Stimulated activated CD4-positive, alpha-beta T cell treated with anti-CD3 and anti-CD28 coated beads, TNF-alpha, amount 100 ng/mL, for 4 hours (primary cell): ENCODE data around the gene CYB5B.

Experiments
- DNase-seq, 3 experiments: peaks; one replicate each; pipeline ENCODE4 v3.0.0-alpha.2; 2020; ENCODE audit warnings: low read depth in 3 of 3

The CYB5B gene

GRCh38 chr16:69444873-69445517 is 20.6 kb downstream of the CYB5B start:
- DNase-seq, result no peak

- DNase-seq, result no peak
Measured at GRCh38 chr16:69448470-69449193, 24.2 kb downstream of the CYB5B start.

GRCh38 chr16:69451166-69451565 is 26.7 kb downstream of the CYB5B start:
- no peak for DNase-seq

- DNase-seq, result no peak
Measured at GRCh38 chr16:69453936-69454335, 29.5 kb downstream of the CYB5B start.

- DNase-seq, result no peak
Measured at GRCh38 chr16:69463876-69464275, 39.5 kb downstream of the CYB5B start.

- DNase-seq, result no peak
Measured at GRCh38 chr16:69465083-69465721, 40.8 kb downstream of the CYB5B start.

GRCh38 chr16:69465881-69466280 is 41.5 kb downstream of the CYB5B start:
- no peak for DNase-seq

- no peak for DNase-seq
Measured at GRCh38 chr16:69466547-69466946, 42.1 kb downstream of the CYB5B start.

GRCh38 chr16:69467080-69467479 is 42.7 kb downstream of the CYB5B start:
- DNase-seq, result no peak

GRCh38 chr16:69467531-69468204 is 43.2 kb downstream of the CYB5B start:
- DNase-seq, result no peak

- DNase-seq, result no peak
Measured at GRCh38 chr16:69469807-69470561, 45.6 kb downstream of the CYB5B start.

GRCh38 chr16:69471121-69471520 is 46.7 kb downstream of the CYB5B start:
- no peak for DNase-seq

- no peak for DNase-seq
Measured at GRCh38 chr16:69474408-69474807, 50.0 kb downstream of the CYB5B start.

GRCh38 chr16:69476920-69477443 is 52.6 kb downstream of the CYB5B start:
- no peak for DNase-seq

- DNase-seq, result no peak
Measured at GRCh38 chr16:69477546-69477945, 53.1 kb downstream of the CYB5B start.

GRCh38 chr16:69478685-69479084 is 54.3 kb downstream of the CYB5B start:
- DNase-seq, result no peak

GRCh38 chr16:69479775-69480174 is 55.4 kb downstream of the CYB5B start:
- DNase-seq, result no peak

- no peak for DNase-seq
Measured at GRCh38 chr16:69481901-69482341, 57.5 kb downstream of the CYB5B start.

- no peak for DNase-seq
Measured at GRCh38 chr16:69482410-69482991, 58.1 kb downstream of the CYB5B start.

GRCh38 chr16:69483611-69484010 is 59.2 kb downstream of the CYB5B start:
- DNase-seq, result no peak

- DNase-seq, result no peak
Measured at GRCh38 chr16:69485361-69485760, 60.9 kb downstream of the CYB5B start.
